WTC11 (cell line): ENCODE measurements around the gene PLEKHN1. TPM values are rescaled to one million over a fixed set of nuclear protein-coding genes. Genes with fewer than 3 reads are reported as not detected.

Experiments
- ATAC-seq: fragments of 200-7000 bp; cut with Tn5 transposase; 2 replicates; pipeline ENCODE4 v1.10.0; 2021; ENCODE audit warnings: mild to moderate bottlenecking, moderate library complexity
- CTCF ChIA-PET: fragments of 300-600 bp; sonication (Branson Sonifier 250); formaldehyde crosslinking; loops from one replicate; lab custom pipeline; 2021; ENCODE audit warnings: antibody characterized with exemption; lab: Charles Lee
- POLR2A ChIA-PET: fragments of 350-600 bp; sonication (Branson Sonifier 250); formaldehyde crosslinking; loops from one replicate; lab custom pipeline; 2021; ENCODE audit warnings: antibody characterized with exemption; lab: Charles Lee
- DNase-seq: peaks from one replicate; pipeline ENCODE4 v3.0.0; 2021; ENCODE audit warnings: low spot score
- H3K27ac Mint-ChIP-seq: 2 replicates; pipeline ENCODE4 v1.8.0; 2021; ENCODE audit warnings: mixed read lengths
- H3K27me3 Mint-ChIP-seq: 2 replicates; pipeline ENCODE4 v1.8.0; 2021; ENCODE audit warnings: low read depth, mild to moderate bottlenecking, moderate library complexity, mixed read lengths
- H3K36me3 Mint-ChIP-seq: 2 replicates; pipeline ENCODE4 v1.8.0; 2021; ENCODE audit warnings: mixed read lengths
- H3K4me1 Mint-ChIP-seq: 2 replicates; pipeline ENCODE4 v1.8.0; 2022; ENCODE audit warnings: mixed read lengths
- H3K4me3 Mint-ChIP-seq: 2 replicates; pipeline ENCODE4 v1.8.0; 2021; ENCODE audit warnings: mild to moderate bottlenecking, moderate library complexity, mixed read lengths
- H3K9me3 Mint-ChIP-seq: 2 replicates; pipeline ENCODE4 v1.8.0; 2021; ENCODE audit warnings: mixed read lengths
- AFF4 ChIP-seq: sonication (generic); formaldehyde crosslinking; IDR thresholded peaks from 2 replicates; pipeline ENCODE4 v1.8.1; 2023; ENCODE audit warnings: mild to moderate bottlenecking, missing genetic modification reagents, borderline replicate concordance
- ATF2 ChIP-seq: sonication (generic); formaldehyde crosslinking; IDR thresholded peaks from 2 replicates; pipeline ENCODE4 v1.8.1; 2022; ENCODE audit warnings: low read depth, missing genetic modification reagents, borderline replicate concordance
- CDX4 ChIP-seq: fragments of 250-450 bp; sonication (Bioruptor Pico); IDR thresholded peaks from 2 replicates; pipeline ENCODE4 v1.9.0; 2021; ENCODE audit warnings: moderate library complexity, mild to moderate bottlenecking, inconsistent platforms, borderline replicate concordance
- CREM ChIP-seq: sonication (generic); formaldehyde crosslinking; IDR thresholded peaks from 2 replicates; pipeline ENCODE4 v1.8.1; 2022; ENCODE audit warnings: mild to moderate bottlenecking, missing genetic modification reagents, moderate library complexity
- E2F1 ChIP-seq: sonication (generic); formaldehyde crosslinking; IDR thresholded peaks from 2 replicates; pipeline ENCODE4 v1.8.0; 2022; ENCODE audit warnings: mild to moderate bottlenecking, missing genetic modification reagents
- ERG ChIP-seq: fragments of 250-450 bp; sonication (Bioruptor Pico); IDR thresholded peaks from 2 replicates; pipeline ENCODE4 v1.8.0; 2021; ENCODE audit warnings: mild to moderate bottlenecking
- NR1H2 ChIP-seq: sonication (generic); formaldehyde crosslinking; IDR thresholded peaks from 2 replicates; pipeline ENCODE4 v1.9.0; 2021; ENCODE audit warnings: mild to moderate bottlenecking, moderate library complexity, missing genetic modification reagents
- PREB ChIP-seq: sonication (generic); formaldehyde crosslinking; IDR thresholded peaks from 2 replicates; pipeline ENCODE4 v1.8.1; 2022; ENCODE audit warnings: mild to moderate bottlenecking, missing genetic modification reagents, moderate library complexity, borderline replicate concordance
- PRRX2 ChIP-seq: fragments of 250-450 bp; sonication (Bioruptor Pico); IDR thresholded peaks from 2 replicates; pipeline ENCODE4 v1.8.0; 2021; ENCODE audit warnings: mild to moderate bottlenecking
- ZNF232 ChIP-seq: sonication (generic); formaldehyde crosslinking; IDR thresholded peaks from 2 replicates; pipeline ENCODE4 v1.8.0; 2022; ENCODE audit warnings: mild to moderate bottlenecking, missing genetic modification reagents
- ZNF263 ChIP-seq: sonication (generic); formaldehyde crosslinking; IDR thresholded peaks from 2 replicates; pipeline ENCODE4 v1.8.1; 2022; ENCODE audit warnings: low read depth, mild to moderate bottlenecking, moderate library complexity, missing genetic modification reagents
- ZNF532 ChIP-seq: fragments of 250-450 bp; sonication (Bioruptor Pico); IDR thresholded peaks from 2 replicates; pipeline ENCODE4 v1.9.0; 2021; ENCODE audit warnings: mild to moderate bottlenecking, borderline replicate concordance
- total RNA-seq: library from RNA; stranded (reverse); gene quantifications from 3 replicates; pipeline ENCODE4 v1.2.3, GENCODE V29; 2021

PLEKHN1 gene
- total RNA-seq, 1 experiment from 2014 or later, result 3.4 TPM

GRCh38 chr1:947958-948357, 18.3 kb upstream of the PLEKHN1 start:
- DNase-seq, result no peak
- Mint-ChIP-seq H3K9me3 (no peaks in the 10 kb centered on the region), H3K4me3 (no peak overlapping the region), H3K27me3 (peaks cover 10% of the 10 kb centered on the region), H3K27ac (no peak overlapping the region), H3K36me3 (peaks cover 31% of the 10 kb centered on the region), H3K4me1 (no peaks in the 10 kb centered on the region)
- no peak for ATAC-seq
- ChIA-PET CTCF (no interaction called here), POLR2A (no interaction called here)
- no peak for TF ChIP-seq E2F1 (CRISPR knock-in tag)
- TF ChIP-seq ERG (CRISPR knock-in tag), result no peak
- TF ChIP-seq NR1H2 (CRISPR knock-in tag), result no peak
- no peak for TF ChIP-seq CREM
- no peak for TF ChIP-seq AFF4 (CRISPR knock-in tag)
- no peak for TF ChIP-seq ATF2 (CRISPR knock-in tag)
- no peak for TF ChIP-seq ZNF263 (CRISPR knock-in tag)
- TF ChIP-seq CDX4 (CRISPR knock-in tag), result no peak
- TF ChIP-seq PRRX2 (CRISPR knock-in tag), result no peak
- TF ChIP-seq ZNF232 (CRISPR knock-in tag), result no peak
- no peak for TF ChIP-seq PREB (CRISPR knock-in tag)
- TF ChIP-seq ZNF532 (CRISPR knock-in tag), result no peak
